Muscle of back (tissue), 11 donors: ENCODE measurements around the gene EML2. TPM values are rescaled to one million over a fixed set of nuclear protein-coding genes. Genes with fewer than 3 reads are reported as not detected.
"Not testable (repeated sequence)": the region's sequence is repeated elsewhere in the genome, so short reads cannot be mapped to it uniquely, and the experiment has no call there.

Experiments used
- DNase-seq, 3 donors: peaks; one replicate each; pipeline versions ENCODE4 v3.0.0 to v3.0.0-alpha.2; 2013
- polyA plus RNA-seq, 10 donors: library from polyadenylated mRNA; unstranded; fragments of 120-200 nt; gene quantifications; one replicate each; pipeline ENCODE4 v1.2.1, GENCODE V29; 2013; ENCODE audit not compliant: insufficient read length in 10 of 10

Gene EML2
- polyA plus RNA-seq, 10 donors: 8.2 to 18.0 (median 10.1) TPM

GRCh38 chr19:45655073-45655472 lies 15.9 kb upstream of the EML2 start:
- no peak for DNase-seq

DNA sequence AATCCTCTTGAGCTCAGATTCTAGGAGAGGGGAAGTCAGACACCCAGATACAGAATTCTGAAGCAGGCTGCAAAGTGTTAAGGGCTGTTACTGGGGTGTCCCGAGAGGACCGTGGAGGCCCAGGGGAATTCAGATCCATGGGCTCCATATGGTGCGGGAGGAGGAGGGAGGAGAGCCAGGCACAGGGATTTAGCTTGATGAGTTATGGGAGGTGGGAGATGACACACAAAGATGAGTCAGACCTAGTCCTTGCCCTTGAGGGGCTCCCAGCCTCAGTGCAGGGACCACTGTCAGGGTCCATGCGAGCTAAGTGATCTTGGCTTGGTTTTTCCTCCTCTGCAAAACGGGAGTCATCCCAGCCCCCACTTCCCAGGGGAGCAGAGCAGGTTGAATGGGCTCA lies 14.4 kb upstream of the EML2 start:
- no peak for DNase-seq

DNA sequence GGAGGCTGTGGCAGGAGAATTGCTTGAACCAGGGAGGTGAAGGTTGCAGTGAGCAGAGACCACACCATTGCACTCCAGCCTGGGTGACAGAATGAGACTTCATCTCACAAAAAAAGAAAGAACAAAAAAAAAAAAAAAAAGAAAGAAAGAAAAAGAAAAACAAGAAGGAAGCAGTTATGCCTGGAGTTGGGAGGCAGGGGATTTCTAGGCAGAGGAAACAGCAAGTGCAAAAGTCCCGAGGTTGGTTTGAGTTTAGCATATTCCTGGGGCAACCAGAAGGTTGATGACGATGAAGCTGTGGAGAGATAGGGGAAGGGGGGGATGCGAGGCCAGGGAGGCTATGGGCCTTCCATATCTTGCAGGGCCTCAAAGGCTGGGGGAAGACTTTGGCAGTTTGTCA lies 11.5 kb upstream of the EML2 start:
- DNase-seq: no peak

DNA sequence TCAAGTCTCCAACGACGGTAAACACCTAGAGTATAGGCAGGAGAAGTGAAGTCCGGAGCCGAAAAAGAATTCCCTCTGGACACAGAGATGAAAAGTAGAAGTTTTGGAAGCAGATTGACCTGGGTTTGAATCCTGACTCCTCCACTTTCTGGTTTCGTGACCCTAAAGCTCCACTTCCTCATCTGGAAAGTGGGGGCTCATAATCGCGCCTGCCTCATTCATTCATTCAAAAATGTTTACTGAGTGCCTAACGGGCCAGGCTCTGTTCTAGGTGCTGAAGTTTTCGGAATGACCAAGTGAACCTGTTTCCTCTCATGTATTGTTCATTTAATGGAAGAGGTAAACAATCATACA lies 7.1 kb upstream of the EML2 start:
- DNase-seq: no peak

DNA sequence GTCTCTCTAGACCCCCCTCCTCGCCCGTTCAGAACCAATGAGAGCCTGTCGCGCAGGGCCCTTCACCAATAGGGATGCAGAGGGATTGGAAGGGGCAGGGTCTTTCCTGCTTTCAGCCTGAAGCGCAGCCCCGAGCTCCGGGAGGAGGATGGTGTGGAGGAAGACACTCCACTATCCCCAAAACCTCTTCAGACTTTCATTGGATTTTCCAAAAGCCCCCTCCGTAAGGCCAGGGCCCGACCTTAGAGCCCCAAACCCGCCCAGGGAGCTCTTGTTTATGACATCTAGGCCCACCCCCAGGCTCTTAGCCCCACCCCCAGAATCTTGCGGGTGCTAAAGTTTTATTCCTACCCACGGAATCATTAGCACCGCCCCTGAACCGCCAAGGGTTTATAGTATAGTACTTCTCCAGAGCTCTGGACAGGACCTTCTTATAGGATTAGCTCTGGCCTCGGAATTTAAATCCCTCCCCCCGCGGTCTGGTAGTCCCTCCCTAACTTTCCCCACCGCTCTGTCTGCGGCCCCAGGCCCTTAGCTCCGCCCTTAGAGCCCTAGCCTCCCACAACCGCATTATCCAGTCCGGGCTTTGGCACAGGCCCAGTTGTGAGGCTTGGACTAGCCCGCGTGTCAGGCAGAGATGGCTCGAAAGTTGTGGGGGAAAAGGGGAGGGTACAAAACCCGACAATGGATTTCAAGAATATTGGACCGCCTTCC lies 6.6 kb upstream of the EML2 start:
- DNase-seq: peak; percentile 73 to 84 (median 78)

DNA sequence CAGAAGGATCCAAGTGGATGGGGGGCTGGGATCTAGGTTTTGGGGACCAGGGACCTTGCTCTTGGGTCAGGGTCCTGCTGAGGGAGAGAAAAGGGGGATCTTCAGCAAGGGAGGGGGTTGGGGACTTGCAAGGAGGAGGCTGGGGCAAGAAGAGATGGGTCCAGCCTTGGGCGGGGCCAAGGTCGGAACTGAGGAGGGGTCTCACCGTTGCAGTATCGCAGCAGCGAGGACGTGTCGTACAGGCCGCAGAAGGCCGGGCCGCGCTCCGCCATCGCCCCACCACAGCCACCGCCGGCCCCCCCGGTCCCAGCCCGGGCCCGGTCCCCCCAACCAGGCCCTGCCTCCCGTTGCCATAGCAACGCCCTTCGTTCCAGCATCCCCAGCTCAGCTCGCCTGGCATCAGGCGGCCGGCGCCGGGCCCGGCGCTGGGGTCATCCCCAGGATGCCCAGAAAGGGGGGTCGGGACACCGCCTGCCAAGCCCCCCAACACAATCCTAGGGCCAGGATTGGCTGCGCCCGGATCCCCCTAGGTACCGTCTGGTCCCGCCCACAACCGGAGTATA lies 6.0 kb upstream of the EML2 start:
- DNase-seq: no peak

- DNase-seq: no peak
Observed at GRCh38 chr19:45643927-45644771, 5.0 kb upstream of the EML2 start.

DNA sequence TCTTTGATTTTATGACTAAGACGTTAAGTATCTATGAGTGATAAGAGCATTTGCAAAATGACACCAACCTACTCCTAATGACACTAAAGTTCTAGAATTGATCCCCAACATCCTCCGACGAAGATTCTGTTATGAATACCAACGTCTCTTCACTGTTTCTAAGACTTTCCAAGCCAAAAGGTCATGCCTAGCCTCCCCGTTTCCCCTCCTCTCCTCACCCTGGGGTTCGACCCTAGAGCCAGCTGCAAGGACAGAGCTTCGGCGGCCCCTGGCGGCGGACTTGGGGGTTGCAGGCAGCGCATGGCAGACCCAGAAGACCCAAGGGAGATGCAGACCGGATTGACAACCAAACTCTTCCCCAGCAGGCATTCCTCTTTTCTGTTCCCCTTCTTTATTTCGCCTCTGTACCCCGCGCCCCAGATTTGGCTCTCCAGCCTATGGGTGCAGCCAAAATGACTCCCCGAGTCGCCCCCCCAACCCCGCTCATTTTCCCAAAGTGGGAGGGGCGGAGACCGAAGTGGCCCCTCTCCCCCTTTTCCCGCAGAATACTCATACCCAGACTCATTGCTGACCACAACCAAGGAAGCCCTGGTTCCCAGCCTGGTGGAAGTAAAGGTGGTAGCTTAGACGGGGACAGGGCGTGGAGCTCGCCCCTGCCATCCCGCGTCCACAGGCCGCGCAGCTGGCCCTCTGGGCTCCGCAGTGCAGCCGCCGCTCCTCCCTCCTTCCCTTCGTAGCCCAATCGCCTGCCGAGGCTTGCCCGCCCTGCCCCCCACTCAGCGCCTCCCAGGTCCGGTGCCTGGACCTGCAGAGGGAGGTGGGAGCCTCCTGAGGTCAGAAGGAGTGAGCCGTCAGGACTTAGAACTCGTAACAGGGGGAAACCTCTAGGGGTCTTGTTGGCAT lies 4.1 kb upstream of the EML2 start:
- DNase-seq: peak; percentile 62 to 91 (median 84)

DNA sequence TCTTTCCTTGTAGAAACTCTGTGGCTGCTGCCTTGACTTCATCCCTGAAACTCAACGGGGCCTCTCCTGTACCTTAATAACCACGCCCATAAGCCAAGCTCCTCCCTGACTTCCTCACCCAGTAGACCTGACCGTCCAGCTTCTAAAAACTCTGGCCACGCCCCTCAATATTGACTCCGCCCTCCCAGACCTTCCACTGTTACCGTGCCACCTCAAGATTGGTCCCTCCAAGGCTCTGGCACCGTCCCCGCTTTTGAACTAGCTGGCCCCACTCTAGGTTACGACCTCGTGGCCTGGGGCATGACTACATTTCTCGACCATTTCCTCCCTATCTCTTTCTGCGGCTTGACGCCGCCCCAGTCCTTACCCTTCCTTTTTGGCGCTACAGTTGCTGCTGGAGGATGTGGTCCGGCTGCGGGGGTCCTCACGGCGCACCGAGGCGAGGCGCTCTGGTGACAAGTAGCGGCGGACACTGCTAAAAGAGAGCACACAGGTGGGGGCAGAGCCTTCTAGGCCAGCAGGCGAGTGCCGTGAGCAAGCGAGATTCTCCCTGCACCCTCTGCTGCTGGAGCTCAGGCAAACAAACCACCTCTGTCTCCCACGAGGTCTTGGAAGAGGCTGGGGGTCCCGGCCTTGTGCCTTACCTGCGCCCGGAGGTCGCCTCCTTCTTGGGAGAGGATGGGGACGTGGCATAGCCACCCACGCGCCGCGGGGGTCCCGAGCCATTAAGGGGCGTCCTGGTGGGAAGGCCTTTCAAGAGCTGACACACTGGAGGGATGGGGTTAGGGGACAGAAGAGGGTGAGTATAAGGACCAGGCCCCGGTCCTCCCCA lies 2.3 kb upstream of the EML2 start:
- peak in 2 of 3 donors; percentile 56 to 64 for DNase-seq

DNA sequence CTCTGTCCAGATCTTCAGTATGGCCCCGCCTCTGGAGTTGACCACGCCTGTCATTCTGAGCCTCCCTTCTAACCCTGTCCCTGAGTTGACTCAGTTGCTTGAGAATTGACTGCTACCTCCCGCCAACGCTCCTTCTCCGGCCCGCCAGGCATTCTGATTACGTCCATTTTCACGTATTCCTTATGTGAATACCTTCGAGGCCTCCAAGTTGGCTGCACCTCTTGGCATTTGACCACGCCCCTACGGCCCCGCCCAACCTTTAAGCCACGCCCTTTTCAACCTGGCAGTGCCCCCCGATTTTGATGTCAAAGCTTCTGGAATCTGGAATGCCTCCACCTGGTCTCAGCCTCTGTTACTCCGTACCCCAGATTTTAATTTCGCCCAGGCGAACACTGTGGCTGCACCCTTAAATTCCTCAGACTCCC lies 1.7 kb upstream of the EML2 start:
- DNase-seq: no peak

DNA sequence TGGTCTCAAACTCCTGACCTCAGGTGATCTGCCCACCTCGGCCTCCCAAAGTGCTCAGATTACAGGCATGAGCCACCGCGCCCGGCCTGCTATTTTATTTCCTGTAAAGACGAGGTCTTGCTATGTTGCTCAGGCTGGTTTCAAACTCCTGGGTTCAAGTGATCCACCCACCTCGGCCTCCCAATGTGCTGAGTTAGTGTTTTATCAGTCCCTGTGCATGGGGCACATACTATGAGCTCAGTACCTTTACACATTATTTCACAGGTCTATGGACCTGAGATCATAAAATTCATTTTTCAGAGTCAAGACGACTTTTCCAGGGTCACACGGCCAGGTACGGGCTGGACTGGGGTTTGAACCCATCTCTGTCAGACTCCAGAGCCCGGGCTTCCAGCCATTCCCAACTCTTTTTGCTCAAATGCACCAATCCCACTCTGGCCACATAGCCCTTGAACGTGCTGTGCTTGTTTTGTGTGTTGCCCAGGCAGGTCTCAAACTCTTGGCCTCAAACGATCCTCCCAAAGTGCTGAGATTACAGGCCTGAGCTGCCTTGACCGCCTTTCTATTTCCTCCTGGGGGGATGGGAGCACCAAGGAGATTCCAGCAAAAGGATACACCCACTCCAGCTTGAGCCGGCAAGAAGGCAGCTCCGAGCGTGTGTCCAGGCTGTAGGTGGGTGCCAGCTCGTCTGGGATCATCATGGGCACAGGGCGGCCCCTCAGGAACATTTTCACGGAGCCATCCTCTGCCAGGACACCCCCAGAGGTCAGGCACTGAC lies 1.1 kb downstream of the EML2 start:
- DNase-seq: peak in 1 of 3 donors; percentile 10

GRCh38 chr19:45636902-45637301 lies 2.3 kb downstream of the EML2 start:
- DNase-seq: no peak

- no peak for DNase-seq
Observed at GRCh38 chr19:45636275-45636674, 2.9 kb downstream of the EML2 start.

- DNase-seq: peak; percentile 51 to 74 (median 65)
Observed at GRCh38 chr19:45632468-45633196, 6.6 kb downstream of the EML2 start.

DNA sequence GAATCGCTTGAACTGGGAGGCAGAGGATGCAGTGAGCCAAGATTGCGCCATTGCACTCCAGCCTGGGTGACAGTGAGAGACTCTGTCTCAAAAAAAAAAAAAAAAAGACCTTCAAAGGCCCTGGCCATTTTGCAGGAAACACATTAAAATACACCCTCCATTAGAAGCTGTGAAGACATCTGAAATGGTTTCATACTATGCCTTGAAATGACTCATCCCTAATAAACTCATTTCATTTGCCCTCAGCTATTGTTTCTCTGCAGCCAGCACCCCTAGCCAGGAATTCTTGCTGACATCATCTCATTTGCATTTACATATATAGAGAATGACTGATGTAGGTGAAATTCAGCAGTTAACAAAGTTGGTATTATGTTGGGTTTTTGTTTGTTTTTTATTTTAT lies 8.7 kb downstream of the EML2 start:
- DNase-seq: peak in 1 of 3 donors; percentile 86

GRCh38 chr19:45629704-45630103 lies 9.5 kb downstream of the EML2 start:
- no peak for DNase-seq

DNA sequence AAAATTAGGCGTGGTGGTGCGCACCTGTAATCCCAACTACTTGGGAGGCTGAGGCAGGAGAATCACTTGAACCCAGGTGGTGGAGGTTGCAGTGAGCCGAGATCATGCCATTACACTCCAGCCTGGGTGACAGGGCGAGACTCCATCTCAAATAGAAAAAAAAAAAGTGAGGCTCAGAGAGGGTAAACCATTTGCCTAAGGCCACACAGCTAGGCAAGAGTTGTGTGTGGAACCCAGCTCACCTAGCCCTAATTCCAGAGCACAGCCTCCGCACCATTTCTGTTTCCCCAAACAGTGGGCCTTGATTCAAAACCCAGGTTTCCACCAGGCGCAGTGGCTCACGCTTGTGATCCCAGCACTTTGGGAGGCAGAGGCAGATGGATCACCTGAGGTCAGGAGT lies 11.0 kb downstream of the EML2 start:
- DNase-seq: not testable (repeated sequence)

DNA sequence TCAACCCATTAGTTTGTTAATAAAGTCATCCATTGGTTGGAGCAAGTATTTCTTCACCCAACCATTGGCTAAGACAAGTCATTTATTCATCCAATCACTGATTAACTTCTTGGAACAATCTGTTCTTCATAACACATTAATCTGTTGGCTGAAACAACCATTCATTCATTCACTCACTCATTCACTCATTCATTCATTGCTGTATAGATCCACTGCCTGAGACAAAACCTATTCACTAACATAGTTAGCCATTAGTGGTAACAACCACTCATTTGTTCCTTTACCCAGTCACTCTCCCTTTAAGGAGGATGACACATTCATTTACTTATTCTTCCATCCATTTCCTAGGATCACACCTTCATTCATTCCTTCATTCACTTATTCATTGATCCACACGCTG lies 15.2 kb downstream of the EML2 start:
- no peak for DNase-seq

DNA sequence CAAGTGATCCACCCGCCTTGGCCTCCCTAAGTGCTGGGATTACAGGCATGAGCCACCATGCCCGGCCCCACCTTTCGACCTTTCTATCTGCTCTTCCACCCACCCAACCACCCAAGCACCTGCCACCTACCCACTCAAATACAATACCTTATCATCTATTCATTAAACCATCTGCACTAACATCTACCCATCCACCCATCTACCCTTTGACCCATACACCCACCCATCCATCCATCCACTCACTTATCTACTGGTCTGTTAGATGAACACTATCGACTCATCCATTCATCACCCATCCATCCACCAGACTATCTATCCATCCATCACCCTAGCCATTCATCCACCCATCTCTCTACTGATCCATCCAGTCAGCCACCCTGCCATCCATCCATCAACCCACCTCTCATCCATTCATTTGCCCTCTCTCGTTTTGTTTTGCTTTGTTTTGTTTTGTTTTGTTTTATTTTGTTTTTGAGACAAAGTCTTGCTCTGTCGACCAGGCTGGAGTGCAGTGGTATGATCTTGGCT lies 17.2 kb downstream of the EML2 start:
- no peak for DNase-seq
